ENCODE measurements around the gene PI4KA.
"Not testable (repeated sequence)": the region's sequence is repeated elsewhere in the genome, so short reads cannot be mapped to it uniquely, and the experiment has no call there.

Gene PI4KA

DNA sequence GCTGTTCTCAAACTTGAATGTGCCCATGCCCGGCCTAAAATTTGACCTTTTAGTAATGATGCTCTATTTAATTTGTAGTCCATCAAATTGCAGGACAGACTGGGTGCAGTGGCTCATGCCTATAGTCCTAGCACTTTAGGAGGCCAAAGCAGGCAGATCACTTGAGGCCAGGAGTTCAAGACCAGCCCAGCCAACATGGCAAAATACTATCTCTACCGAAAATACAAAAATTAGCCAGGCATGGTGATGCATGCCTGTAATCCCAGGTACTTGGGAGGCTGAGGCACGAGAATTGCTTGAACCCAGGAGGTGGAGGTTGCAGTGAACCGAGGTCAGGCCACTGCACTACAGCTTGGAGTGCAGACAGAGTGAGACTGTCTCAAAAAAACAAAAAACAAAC lies 33.4 kb downstream of the PI4KA start:
- H3K9me3 ChIP-seq (ENCODE audit: control insufficient read depth, insufficient read depth, low read length); H3K4me1 ChIP-seq (ENCODE audit: insufficient read depth, low read length); H3K36me3 ChIP-seq (ENCODE audit: insufficient read depth, low read length); H3K9ac ChIP-seq (ENCODE audit: low read depth, low read length): not testable (repeated sequence)

DNA sequence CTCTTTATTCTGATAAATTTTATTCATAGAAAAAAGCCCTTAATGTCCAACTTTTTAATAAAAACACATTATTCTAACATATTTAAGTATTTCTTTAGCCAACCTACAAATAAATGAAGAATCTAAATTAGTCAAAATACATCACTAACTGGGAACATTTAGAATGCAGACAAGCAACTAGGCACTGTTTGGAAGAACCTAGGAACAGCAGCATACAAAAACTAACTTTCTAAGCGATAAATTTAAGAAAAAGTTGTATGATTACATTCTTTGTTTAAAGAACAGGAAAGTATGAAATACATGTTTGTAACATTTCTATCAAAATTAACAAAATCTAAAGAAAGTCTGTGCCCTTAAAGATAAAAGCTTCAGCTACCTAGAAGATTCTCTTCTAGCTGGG lies 35.3 kb downstream of the PI4KA start:
- no peaks in the 10 kb centered on the region for H3K9me3 ChIP-seq (ENCODE audit: control insufficient read depth, insufficient read depth, low read length)
- H3K9ac ChIP-seq (ENCODE audit: low read depth, low read length), result no peak overlapping the region
- H3K36me3 ChIP-seq (ENCODE audit: insufficient read depth, low read length), result no peaks in the 10 kb centered on the region
- no peaks in the 10 kb centered on the region for H3K4me1 ChIP-seq (ENCODE audit: insufficient read depth, low read length)

DNA sequence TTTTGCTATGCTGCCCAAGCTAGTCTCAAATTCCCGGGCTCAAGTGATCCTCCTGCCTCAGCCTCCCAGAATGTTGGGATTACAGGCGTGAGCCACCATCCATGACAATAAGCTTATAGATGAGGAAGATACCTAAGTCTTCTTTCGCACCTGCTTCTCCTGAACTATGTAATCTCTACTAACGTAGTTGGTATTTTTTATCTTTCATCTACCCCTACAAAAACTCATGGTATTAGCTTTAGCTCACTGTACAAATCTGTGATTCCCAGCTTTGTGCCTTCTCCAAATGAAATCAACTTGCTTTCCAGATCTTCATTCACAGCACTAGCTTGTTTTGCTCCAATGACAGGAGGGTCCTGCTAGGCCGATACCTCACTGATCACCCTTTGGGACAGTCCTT lies 36.4 kb downstream of the PI4KA start:
- no peaks in the 10 kb centered on the region for H3K36me3 ChIP-seq (ENCODE audit: insufficient read depth, low read length)
- H3K9me3 ChIP-seq (ENCODE audit: control insufficient read depth, insufficient read depth, low read length), result no peaks in the 10 kb centered on the region
- no peaks in the 10 kb centered on the region for H3K4me1 ChIP-seq (ENCODE audit: insufficient read depth, low read length)
- H3K9ac ChIP-seq (ENCODE audit: low read depth, low read length), result no peak overlapping the region

DNA sequence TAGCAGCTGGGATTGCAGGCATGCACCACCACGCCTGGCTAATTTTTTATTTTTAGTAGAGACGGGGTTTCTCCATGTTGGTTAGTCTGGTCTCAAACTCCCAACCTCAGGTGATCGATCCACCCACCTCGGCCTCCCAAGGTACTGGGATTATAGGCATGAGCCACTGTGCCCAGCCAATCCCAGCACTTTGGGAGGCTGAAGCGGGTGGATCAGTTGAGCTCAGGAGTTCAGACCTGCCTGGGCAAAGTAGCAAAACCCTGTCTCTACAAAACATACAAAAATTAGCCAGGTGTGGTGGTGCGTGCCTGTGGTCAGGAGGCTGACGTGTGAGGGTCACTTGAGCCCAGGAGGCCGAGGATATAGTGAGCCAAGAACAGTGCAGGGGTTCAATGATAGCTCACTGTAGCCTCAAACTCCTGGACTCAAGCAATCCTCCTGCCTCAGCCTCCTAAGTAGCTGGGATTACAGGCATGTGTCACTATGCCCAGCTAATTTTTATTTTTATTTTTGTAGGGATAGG lies 36.8 kb downstream of the PI4KA start:
- H3K4me1 ChIP-seq (ENCODE audit: insufficient read depth, low read length); H3K36me3 ChIP-seq (ENCODE audit: insufficient read depth, low read length); H3K9me3 ChIP-seq (ENCODE audit: control insufficient read depth, insufficient read depth, low read length); H3K9ac ChIP-seq (ENCODE audit: low read depth, low read length): not testable (repeated sequence)

DNA sequence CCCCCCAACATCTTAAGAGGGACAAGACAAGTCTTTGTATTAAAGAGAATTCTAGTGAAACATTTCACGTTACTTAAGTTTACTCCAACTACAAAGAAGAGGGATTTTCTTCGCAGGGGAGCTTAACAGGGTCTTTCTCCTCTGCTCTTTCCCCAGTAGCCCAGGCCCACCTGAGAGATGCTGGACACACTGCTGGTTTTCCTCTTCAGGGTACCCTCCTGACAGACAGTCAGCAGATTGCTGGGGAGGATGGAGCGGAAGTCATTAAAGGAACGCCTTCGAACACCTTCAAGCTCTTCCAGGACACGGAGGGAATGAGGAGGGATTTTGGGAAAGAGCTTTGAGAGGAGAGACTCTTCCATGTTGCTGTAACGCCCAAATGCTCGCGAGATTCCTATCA lies 39.1 kb downstream of the PI4KA start:
- no peaks in the 10 kb centered on the region for H3K9me3 ChIP-seq (ENCODE audit: control insufficient read depth, insufficient read depth, low read length)
- no peak overlapping the region for H3K9ac ChIP-seq (ENCODE audit: low read depth, low read length)
- H3K4me1 ChIP-seq (ENCODE audit: insufficient read depth, low read length), result no peaks in the 10 kb centered on the region
- H3K36me3 ChIP-seq (ENCODE audit: insufficient read depth, low read length), result no peaks in the 10 kb centered on the region

DNA sequence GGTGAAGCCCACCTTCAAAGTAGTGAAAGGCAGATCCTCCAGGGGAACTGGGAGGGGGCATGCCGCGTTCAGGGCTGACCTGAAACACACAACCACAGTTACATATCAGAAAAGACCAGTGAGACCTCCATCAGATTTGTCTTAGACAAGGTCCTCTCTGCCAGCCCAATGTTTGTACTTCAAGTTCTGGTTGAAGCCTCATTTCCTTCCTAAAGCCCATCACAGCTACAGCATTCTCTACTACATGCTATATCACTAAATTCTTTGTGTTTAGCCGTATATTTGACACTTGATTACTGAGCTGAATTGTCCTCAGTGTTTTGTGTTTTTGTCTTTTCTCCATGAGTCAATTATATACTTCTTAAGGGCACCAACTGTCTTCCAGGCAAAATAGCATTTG lies 40.1 kb downstream of the PI4KA start:
- H3K36me3 ChIP-seq (ENCODE audit: insufficient read depth, low read length), result no peaks in the 10 kb centered on the region
- no peaks in the 10 kb centered on the region for H3K4me1 ChIP-seq (ENCODE audit: insufficient read depth, low read length)
- H3K9ac ChIP-seq (ENCODE audit: low read depth, low read length), result no peak overlapping the region
- H3K9me3 ChIP-seq (ENCODE audit: control insufficient read depth, insufficient read depth, low read length), result no peaks in the 10 kb centered on the region

DNA sequence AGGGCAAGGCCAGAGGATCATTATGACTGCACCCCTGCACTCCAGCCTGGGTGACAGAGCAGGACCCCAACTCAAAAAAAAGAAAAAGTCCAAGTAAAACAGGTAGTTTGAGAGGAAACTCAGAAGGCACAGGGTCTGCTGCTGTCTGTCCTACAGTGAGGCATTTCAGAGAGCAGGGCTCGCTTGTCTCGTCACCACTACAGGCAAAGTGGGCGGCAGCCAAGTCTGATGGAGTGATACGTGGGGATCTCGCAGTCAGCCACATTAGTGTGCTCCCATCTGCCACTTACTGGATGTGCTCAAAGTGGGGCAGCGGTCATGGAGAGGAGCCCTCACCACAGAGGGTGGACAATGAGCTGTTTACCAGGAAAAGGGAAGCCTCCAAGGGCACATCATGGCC lies 42.1 kb downstream of the PI4KA start:
- no peak overlapping the region for H3K9ac ChIP-seq (ENCODE audit: low read depth, low read length)

DNA sequence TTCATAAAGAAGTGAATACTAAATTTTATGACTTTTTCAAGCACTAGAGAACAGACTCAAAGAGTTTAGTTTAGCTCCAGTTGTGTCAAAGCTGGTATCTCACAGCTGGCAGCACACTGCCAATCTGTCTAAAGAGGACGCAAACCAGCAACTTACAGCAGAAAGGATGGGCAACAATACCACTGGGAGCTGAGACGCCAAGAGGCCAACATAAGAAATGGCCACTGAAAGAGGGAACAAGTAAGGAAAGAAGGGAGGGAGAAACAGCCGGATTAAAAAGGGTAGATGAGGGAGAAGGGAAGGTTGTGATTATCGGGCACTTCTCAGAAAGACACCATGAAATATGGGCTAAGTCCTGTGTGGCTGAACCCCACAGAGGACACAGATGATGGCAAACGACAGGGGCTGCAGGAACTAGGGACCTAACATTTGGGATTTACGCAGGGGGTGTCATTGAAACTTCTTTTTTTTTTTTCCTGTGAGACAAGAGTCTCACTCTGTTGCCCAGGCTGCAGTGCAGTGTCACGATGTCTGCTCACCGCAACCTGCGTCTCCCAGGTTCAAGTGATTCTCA lies 43.0 kb downstream of the PI4KA start:
- H3K36me3 ChIP-seq (ENCODE audit: insufficient read depth, low read length), result no peaks in the 10 kb centered on the region
- no peaks in the 10 kb centered on the region for H3K9me3 ChIP-seq (ENCODE audit: control insufficient read depth, insufficient read depth, low read length)
- H3K4me1 ChIP-seq (ENCODE audit: insufficient read depth, low read length), result no peaks in the 10 kb centered on the region
- H3K9ac ChIP-seq (ENCODE audit: low read depth, low read length), result no peak overlapping the region

More for the DNA sequence above, 42.1 kb downstream of the PI4KA start:
- no peaks in the 10 kb centered on the region for H3K9me3 ChIP-seq (ENCODE audit: control insufficient read depth, insufficient read depth, low read length)
- H3K36me3 ChIP-seq (ENCODE audit: insufficient read depth, low read length), result no peaks in the 10 kb centered on the region
- no peaks in the 10 kb centered on the region for H3K4me1 ChIP-seq (ENCODE audit: insufficient read depth, low read length)

DNA sequence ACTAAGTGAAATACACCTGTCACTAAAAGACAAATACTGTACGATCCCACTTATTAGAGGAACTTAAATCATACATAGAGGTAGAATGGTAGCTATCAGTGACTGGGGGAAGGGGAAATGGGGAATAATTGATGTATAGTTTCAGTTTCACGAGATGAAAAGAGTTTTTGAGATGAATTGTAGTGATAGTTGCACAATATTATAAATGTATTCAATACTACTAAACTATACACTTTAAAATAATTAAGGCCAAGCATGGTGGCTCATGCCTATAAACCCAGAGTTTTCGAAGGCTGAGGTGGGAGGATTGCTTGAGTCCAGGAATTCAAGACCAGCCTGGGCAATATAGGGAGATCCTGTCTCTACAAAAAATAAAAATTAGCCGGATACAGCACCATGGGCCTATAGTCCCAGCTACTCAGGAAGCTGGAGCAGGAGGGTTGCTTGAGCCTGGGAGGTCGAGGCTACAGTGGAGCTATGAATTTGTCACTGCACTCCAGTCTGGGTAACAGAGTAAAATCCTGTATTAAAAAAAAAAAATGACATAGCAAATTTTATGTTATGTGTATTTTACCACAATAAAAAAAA lies 44.3 kb downstream of the PI4KA start:
- Histone ChIP-seq H3K4me1 (ENCODE audit: insufficient read depth, low read length) (no peaks in the 10 kb centered on the region), H3K9me3 (ENCODE audit: control insufficient read depth, insufficient read depth, low read length) (no peaks in the 10 kb centered on the region), H3K36me3 (ENCODE audit: insufficient read depth, low read length) (no peaks in the 10 kb centered on the region), H3K9ac (ENCODE audit: low read depth, low read length) (no peak overlapping the region)

DNA sequence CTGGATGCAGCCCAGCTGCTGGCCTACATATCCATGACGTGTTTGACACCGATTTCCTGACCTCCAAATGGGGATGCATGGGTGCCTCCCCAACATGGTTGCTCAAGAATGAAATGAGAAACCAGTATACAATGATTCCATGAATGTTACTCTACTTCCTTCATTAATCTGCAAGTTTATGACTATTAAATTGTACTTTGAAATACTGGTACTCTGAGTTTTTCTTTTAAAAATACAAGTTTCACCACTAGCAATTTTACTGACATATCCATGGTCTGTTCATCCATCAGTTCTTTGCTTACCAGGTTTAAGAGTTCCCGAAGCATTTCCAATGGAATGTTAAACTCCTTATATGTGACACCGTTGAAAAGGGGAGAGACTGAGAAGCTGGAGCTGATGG lies 45.6 kb downstream of the PI4KA start:
- no peaks in the 10 kb centered on the region for H3K4me1 ChIP-seq (ENCODE audit: insufficient read depth, low read length)
- H3K36me3 ChIP-seq (ENCODE audit: insufficient read depth, low read length), result no peaks in the 10 kb centered on the region
- no peaks in the 10 kb centered on the region for H3K9me3 ChIP-seq (ENCODE audit: control insufficient read depth, insufficient read depth, low read length)
- no peak overlapping the region for H3K9ac ChIP-seq (ENCODE audit: low read depth, low read length)

DNA sequence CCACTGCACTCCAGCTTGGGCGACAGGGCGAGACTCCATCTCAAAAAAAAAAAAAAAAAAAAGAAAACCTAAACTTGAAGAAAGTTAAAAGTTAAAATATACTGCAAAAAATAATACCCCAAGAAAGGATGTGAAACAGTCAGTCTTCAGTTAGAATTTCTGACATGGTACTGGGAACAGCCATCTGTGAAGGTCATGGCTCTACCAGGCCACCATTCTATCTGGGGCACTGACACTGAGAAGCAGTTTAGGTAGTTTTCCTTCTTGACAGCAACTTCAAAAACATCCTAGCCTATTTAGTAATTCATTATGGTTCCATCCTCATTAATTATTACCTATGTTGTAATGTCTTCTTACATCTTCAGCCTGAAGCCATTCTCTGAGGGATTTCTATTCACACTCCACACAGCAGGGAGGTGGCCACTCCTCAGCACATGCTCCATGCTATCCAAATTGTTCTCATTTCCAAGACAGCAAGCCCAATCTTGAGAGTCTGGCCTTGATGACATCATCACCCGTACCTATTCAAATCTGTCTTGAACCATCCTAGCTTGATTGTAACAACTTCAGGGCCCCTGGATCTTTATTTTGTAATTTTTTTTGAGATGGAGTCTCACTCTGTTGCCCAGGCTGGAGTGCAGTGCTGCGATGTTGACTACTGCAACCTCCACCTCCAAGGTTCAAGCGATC lies 46.5 kb downstream of the PI4KA start:
- Histone ChIP-seq H3K36me3 (ENCODE audit: insufficient read depth, low read length) (0 out of 2 replicates have a peak, but pooled peaks cover 3% of the 10 kb centered on the region), H3K9ac (ENCODE audit: low read depth, low read length) (no peak overlapping the region)

DNA sequence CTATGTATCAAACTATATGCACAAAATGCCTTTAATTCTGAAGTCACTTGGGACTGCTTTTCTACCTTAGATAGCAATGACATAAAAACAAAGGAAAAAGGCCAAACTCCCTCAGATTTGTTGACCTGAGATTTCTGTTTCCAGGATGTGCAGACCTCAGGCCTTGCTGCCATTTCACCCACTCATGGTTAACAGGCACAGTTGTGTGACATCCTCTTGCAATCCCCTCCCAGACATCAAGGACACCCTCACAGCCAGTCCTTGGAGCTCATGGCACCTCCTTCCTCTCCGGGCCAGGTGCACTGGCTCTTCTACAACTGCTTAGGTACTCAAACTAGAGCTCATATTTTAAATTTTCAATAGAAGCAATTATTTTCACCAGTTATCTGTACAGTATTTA lies 47.4 kb downstream of the PI4KA start:
- H3K36me3 ChIP-seq (ENCODE audit: insufficient read depth, low read length), result 0 out of 2 replicates have a peak, but pooled peaks cover 3% of the 10 kb centered on the region

More for the DNA sequence above, 46.5 kb downstream of the PI4KA start:
- Histone ChIP-seq H3K9me3 (ENCODE audit: control insufficient read depth, insufficient read depth, low read length) (no peaks in the 10 kb centered on the region), H3K4me1 (ENCODE audit: insufficient read depth, low read length) (no peaks in the 10 kb centered on the region; the same call in 1 of the 2 replicates)

DNA sequence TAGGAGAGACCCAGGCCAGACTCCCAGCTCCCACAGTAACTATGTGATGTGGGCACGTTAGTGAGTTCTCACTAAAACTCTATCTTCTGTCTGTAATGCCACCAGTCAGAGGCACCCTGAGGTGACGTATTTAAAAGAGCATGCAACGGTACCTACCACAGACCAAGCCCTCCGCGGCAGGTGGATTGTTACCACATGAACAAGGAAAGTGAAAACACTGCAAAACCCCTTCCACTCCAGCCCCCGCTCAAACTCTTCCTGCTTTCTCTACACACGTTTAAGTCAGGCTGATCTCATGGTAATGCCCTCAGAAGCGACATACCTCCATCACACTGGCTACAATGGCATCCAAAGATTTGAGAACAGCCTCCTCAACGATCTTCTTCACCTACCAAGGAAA lies 48.0 kb downstream of the PI4KA start:
- Histone ChIP-seq H3K4me1 (ENCODE audit: insufficient read depth, low read length) (no peaks in the 10 kb centered on the region; the same call in 1 of the 2 replicates), H3K36me3 (ENCODE audit: insufficient read depth, low read length) (0 out of 2 replicates have a peak, but pooled peaks cover 3% of the 10 kb centered on the region), H3K9ac (ENCODE audit: low read depth, low read length) (no peak overlapping the region), H3K9me3 (ENCODE audit: control insufficient read depth, insufficient read depth, low read length) (no peaks in the 10 kb centered on the region)

More for the DNA sequence above, 47.4 kb downstream of the PI4KA start:
- no peaks in the 10 kb centered on the region for H3K9me3 ChIP-seq (ENCODE audit: control insufficient read depth, insufficient read depth, low read length)
- H3K9ac ChIP-seq (ENCODE audit: low read depth, low read length), result no peak overlapping the region
- no peaks in the 10 kb centered on the region; the same call in 1 of the 2 replicates for H3K4me1 ChIP-seq (ENCODE audit: insufficient read depth, low read length)

DNA sequence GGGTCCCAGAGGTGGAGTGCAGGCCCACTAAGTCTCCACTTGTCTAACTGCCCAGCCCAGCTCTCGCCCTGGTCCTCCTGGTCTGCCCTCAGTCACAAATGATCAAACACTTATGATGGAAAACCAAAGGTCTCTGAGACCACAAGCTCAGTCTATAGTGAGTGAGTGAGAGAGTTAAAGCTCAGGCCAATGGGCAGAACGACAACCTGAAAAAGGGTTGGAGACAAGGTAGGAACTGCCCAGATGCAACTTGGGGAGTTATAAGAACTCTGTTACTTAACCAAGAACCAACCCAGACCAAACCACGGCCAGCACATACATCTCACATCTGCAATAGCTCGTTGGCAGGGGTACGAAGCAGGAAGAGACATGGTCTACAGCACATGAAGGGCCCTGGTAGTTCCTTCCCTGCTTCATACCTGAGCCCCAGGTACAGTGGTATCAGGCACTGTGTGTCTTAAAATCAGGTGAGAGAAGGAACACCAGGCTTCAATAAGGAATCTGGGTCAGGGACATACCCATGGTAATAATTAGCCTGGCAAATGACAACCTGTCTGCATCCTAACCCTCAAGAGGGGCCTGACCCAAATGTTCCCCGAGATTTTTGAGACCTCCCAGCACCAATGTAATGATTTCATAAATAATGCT lies 48.9 kb downstream of the PI4KA start:
- H3K9me3 ChIP-seq (ENCODE audit: control insufficient read depth, insufficient read depth, low read length), result no peaks in the 10 kb centered on the region
- H3K9ac ChIP-seq (ENCODE audit: low read depth, low read length), result no peak overlapping the region
- H3K36me3 ChIP-seq (ENCODE audit: insufficient read depth, low read length), result 0 out of 2 replicates have a peak, but pooled peaks cover 8% of the 10 kb centered on the region

More for the DNA sequence above, 48.9 kb downstream of the PI4KA start:
- H3K4me1 ChIP-seq (ENCODE audit: insufficient read depth, low read length), result no peaks in the 10 kb centered on the region; the same call in 1 of the 2 replicates

All from ES-I3 (cell line).